GM18909 (cell line): ENCODE data around the gene NFIX.
"Not testable (repeated sequence)": the region's sequence is repeated elsewhere in the genome, so short reads cannot be mapped to it uniquely, and the experiment has no call there.

Experiments
- ATAC-seq: cut with Tn5 transposase; IDR thresholded peaks from one replicate; pipeline ENCODE4 v1.9.1; 2021; ENCODE audit warnings: mild to moderate bottlenecking; ENCODE audit not compliant: unreplicated experiment, poor library complexity

Gene NFIX

GRCh38 chr19:12957389-12957952 lies 37.8 kb upstream of the NFIX start:
- not testable (repeated sequence) for ATAC-seq

- ATAC-seq, result no peak
Observed at GRCh38 chr19:12959481-12959880, 35.8 kb upstream of the NFIX start.

- ATAC-seq, result peak; percentile 72
Observed at GRCh38 chr19:12965017-12965811, 30.1 kb upstream of the NFIX start.

- no peak for ATAC-seq
Observed at GRCh38 chr19:12965812-12966135, 29.5 kb upstream of the NFIX start.

- ATAC-seq, result no peak
Observed at GRCh38 chr19:12967907-12968306, 27.4 kb upstream of the NFIX start.

- ATAC-seq, result no peak
Observed at GRCh38 chr19:12969292-12969988, 25.8 kb upstream of the NFIX start, which contains the start of gene DAND5. Gene DAND5, plus strand, starts transcription at chr19:12969576. Its CDS starts 85 bp downstream, at chr19:12969661.

- no peak for ATAC-seq
Observed at GRCh38 chr19:12970070-12970820, 25.0 kb upstream of the NFIX start.

- ATAC-seq, result no peak
Observed at GRCh38 chr19:12973236-12973635, 22.0 kb upstream of the NFIX start.

- ATAC-seq, result no peak
Observed at GRCh38 chr19:12974301-12975220, 20.7 kb upstream of the NFIX start.

- no peak for ATAC-seq
Observed at GRCh38 chr19:12975221-12975741, 20.0 kb upstream of the NFIX start.

GRCh38 chr19:12976109-12976508 lies 19.2 kb upstream of the NFIX start:
- ATAC-seq, result not testable (repeated sequence)

- ATAC-seq, result no peak
Observed at GRCh38 chr19:12979974-12980373, 15.3 kb upstream of the NFIX start.

- ATAC-seq, result no peak
Observed at GRCh38 chr19:12982648-12983047, 12.6 kb upstream of the NFIX start.

GRCh38 chr19:12983091-12983490 lies 12.2 kb upstream of the NFIX start:
- ATAC-seq, result no peak

- no peak for ATAC-seq
Observed at GRCh38 chr19:12983542-12984142, 11.6 kb upstream of the NFIX start.

GRCh38 chr19:12984143-12984627 lies 11.1 kb upstream of the NFIX start:
- ATAC-seq, result no peak

GRCh38 chr19:12984683-12985048 lies 10.6 kb upstream of the NFIX start:
- ATAC-seq, result no peak

GRCh38 chr19:12985049-12985776 lies 10.1 kb upstream of the NFIX start:
- no peak for ATAC-seq
